Upper lobe of right lung (tissue), 1 donor: ENCODE data around the gene SLC39A2. TPM values are rescaled to one million over a fixed set of nuclear protein-coding genes. Genes with fewer than 3 reads are reported as not detected.
"Not testable (repeated sequence)": the region's sequence is repeated elsewhere in the genome, so short reads cannot be mapped to it uniquely, and the experiment has no call there.

Experiments
- ATAC-seq: fragments of 200-7000 bp; cut with Tn5 transposase; one replicate; pipeline ENCODE4 v1.9.1; 2020; ENCODE audit warnings: mild to moderate bottlenecking, moderate library complexity
- DNase-seq: peaks from one replicate; pipeline ENCODE4 v3.0.0-alpha.2; 2020
- H3K27ac ChIP-seq: fragments of 200-600 bp; one replicate; pipeline ENCODE4 v1.8.0; 2022
- H3K27me3 ChIP-seq: fragments of 200-600 bp; one replicate; pipeline ENCODE4 v1.8.0; 2022; ENCODE audit warnings: mild to moderate bottlenecking
- H3K36me3 ChIP-seq: fragments of 200-600 bp; one replicate; pipeline ENCODE4 v1.8.0; 2022
- H3K4me1 ChIP-seq: fragments of 200-600 bp; one replicate; pipeline ENCODE4 v1.8.0; 2022
- H3K4me3 ChIP-seq: fragments of 200-600 bp; one replicate; pipeline ENCODE4 v1.8.0; 2022; ENCODE audit warnings: mild to moderate bottlenecking
- H3K9me3 ChIP-seq: fragments of 200-600 bp; one replicate; pipeline ENCODE4 v1.8.0; 2022
- CTCF ChIP-seq: fragments of 200-600 bp; IDR thresholded peaks from one replicate; pipeline ENCODE4 v1.8.0; 2022; ENCODE audit warnings: antibody characterized with exemption
- intact Hi-C: fragments of 100-400 bp; cut with DNase I; formaldehyde crosslinking; loops from one replicate; pipeline ENCODE4 v1.11.0; 2022
- long read RNA-seq: library from polyadenylated mRNA; unstranded; transcript quantifications from one replicate; pipeline ENCODE4 v2.0.0, GENCODE V29; 2021
- total RNA-seq: library from RNA; stranded (reverse); fragmentation: NEBNext Ultra II Directional; extraction: Animal tissue kit (Norgen Biotek cat#: 25700); gene quantifications from one replicate; pipeline ENCODE4 v1.2.1, GENCODE V29; 2021
- donor health status: DM: no; HTN: yes; CAD: no; lungs with severe emphysema.

The SLC39A2 gene
- not detected for total RNA-seq
- long read RNA-seq = 0 reads

- Histone ChIP-seq H3K27me3 (no peaks in the 10 kb centered on the region), H3K9me3 (no peaks in the 10 kb centered on the region), H3K4me1 (no peaks in the 10 kb centered on the region), H3K4me3 (no peak within 1 kb of the TSS), H3K36me3 (peaks cover 39% of the 10 kb centered on the region), H3K27ac (no peak within 1 kb of the TSS)
- intact Hi-C loops = no loop called here
- no peak for DNase-seq
- peak; percentile 71 for ATAC-seq
- no peak for TF ChIP-seq CTCF
Observed at GRCh38 chr14:20998674-20999366, at the start of gene SLC39A2. Gene SLC39A2, plus strand, starts transcription at chr14:20999293. Its CDS starts 154 bp downstream, at chr14:20999447.

GRCh38 chr14:20954736-20955537 is 44.2 kb upstream of the SLC39A2 start, which contains the start of gene RNASE2:
Gene RNASE2, plus strand, starts transcription at chr14:20955487. Its CDS starts 285 bp downstream, at chr14:20955772.
- intact Hi-C loops, DNase-seq, H3K4me1 ChIP-seq, H3K4me3 ChIP-seq, H3K36me3 ChIP-seq, H3K27me3 ChIP-seq, H3K27ac ChIP-seq, H3K9me3 ChIP-seq: not testable (repeated sequence)
- ATAC-seq = peak; percentile 61

GRCh38 chr14:20955538-20955873 is 43.6 kb upstream of the SLC39A2 start:
- ATAC-seq = peak; percentile 61
- DNase-seq = not testable (repeated sequence)

GRCh38 chr14:20956376-20956976 is 42.6 kb upstream of the SLC39A2 start:
- DNase-seq (no peak), ATAC-seq (no peak)
- Histone ChIP-seq H3K9me3 (no peaks in the 10 kb centered on the region), H3K36me3 (no peaks in the 10 kb centered on the region), H3K27me3 (no peaks in the 10 kb centered on the region), H3K4me1 (no peaks in the 10 kb centered on the region), H3K27ac (no peak overlapping the region), H3K4me3 (no peak overlapping the region)
- intact Hi-C loops = no loop called here
- TF ChIP-seq CTCF = no peak

More at GRCh38 chr14:20955538-20955873, 43.6 kb upstream of the SLC39A2 start:
- H3K27ac ChIP-seq, intact Hi-C loops, H3K36me3 ChIP-seq, H3K4me1 ChIP-seq, H3K4me3 ChIP-seq, H3K9me3 ChIP-seq, H3K27me3 ChIP-seq: not testable (repeated sequence)

- H3K36me3 ChIP-seq, ATAC-seq, intact Hi-C loops, H3K27me3 ChIP-seq, H3K27ac ChIP-seq, H3K4me3 ChIP-seq, H3K4me1 ChIP-seq, H3K9me3 ChIP-seq, DNase-seq: not testable (repeated sequence)
Observed at GRCh38 chr14:20958946-20959345, 40.1 kb upstream of the SLC39A2 start.

- Histone ChIP-seq H3K4me3 (no peak overlapping the region), H3K4me1 (peaks cover 6% of the 10 kb centered on the region), H3K27me3 (no peaks in the 10 kb centered on the region), H3K9me3 (no peaks in the 10 kb centered on the region), H3K27ac (no peak overlapping the region), H3K36me3 (no peaks in the 10 kb centered on the region)
- ATAC-seq (no peak), DNase-seq (no peak)
- intact Hi-C loops = loop anchor here (10.0 kb wide), 1 partner anchor 115 kb away; no protein-coding TSS in a partner anchor
- TF ChIP-seq CTCF = no peak
Observed at GRCh38 chr14:20969336-20969735, 29.8 kb upstream of the SLC39A2 start.

- Histone ChIP-seq H3K4me1 (peaks cover 6% of the 10 kb centered on the region), H3K36me3 (no peaks in the 10 kb centered on the region), H3K9me3 (no peaks in the 10 kb centered on the region), H3K27ac (peak overlapping the region; percentile 74), H3K27me3 (no peaks in the 10 kb centered on the region), H3K4me3 (peak overlapping the region; percentile 67)
- peak; percentile 3 for ATAC-seq
- intact Hi-C loops = no loop called here
- DNase-seq = no peak
- no peak for TF ChIP-seq CTCF
Observed at GRCh38 chr14:20970647-20970982, 28.5 kb upstream of the SLC39A2 start.
